Measurements from ENCODE around the gene RIPK1.
"Not testable (repeated sequence)": the region's sequence is repeated elsewhere in the genome, so short reads cannot be mapped to it uniquely, and the experiment has no call there.

The RIPK1 gene

GRCh38 chr6:3063733-3064700 is 4.3 kb upstream of the RIPK1 start:
- DNase-seq (ENCODE audit: low spot score), result peak; percentile 95
- TF ChIP-seq, protein P1, sequence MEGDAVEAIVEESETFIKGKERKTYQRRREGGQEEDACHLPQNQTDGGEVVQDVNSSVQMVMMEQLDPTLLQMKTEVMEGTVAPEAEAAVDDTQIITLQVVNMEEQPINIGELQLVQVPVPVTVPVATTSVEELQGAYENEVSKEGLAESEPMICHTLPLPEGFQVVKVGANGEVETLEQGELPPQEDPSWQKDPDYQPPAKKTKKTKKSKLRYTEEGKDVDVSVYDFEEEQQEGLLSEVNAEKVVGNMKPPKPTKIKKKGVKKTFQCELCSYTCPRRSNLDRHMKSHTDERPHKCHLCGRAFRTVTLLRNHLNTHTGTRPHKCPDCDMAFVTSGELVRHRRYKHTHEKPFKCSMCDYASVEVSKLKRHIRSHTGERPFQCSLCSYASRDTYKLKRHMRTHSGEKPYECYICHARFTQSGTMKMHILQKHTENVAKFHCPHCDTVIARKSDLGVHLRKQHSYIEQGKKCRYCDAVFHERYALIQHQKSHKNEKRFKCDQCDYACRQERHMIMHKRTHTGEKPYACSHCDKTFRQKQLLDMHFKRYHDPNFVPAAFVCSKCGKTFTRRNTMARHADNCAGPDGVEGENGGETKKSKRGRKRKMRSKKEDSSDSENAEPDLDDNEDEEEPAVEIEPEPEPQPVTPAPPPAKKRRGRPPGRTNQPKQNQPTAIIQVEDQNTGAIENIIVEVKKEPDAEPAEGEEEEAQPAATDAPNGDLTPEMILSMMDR (IDR thresholded peaks at IDR 0.05; ENCODE audit: extremely low read depth, missing control alignments), result no peak

DNA sequence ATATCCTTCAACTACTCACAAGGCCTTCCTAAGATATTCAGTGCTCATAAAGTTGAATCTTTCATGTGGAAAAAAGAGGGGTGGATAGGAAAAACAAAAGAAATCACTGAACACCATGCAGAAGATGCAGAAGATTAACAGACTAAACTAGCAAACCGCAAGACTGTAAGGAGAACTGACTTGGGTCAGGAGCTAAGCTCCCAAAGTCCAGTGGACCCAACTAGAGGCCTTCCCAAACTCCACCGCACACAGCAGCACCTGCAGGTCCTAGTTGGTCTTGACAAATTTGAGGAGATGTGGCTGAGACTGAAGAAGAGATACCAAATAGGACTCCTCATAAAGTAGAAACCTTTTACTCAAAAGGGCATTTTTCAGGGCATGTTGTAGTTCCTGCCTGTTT is 3.3 kb downstream of the RIPK1 start:
- TF ChIP-seq, protein P1 (IDR thresholded peaks at IDR 0.05; ENCODE audit: extremely low read depth, missing control alignments), result no peak
- DNase-seq (ENCODE audit: low spot score), result no peak

DNA sequence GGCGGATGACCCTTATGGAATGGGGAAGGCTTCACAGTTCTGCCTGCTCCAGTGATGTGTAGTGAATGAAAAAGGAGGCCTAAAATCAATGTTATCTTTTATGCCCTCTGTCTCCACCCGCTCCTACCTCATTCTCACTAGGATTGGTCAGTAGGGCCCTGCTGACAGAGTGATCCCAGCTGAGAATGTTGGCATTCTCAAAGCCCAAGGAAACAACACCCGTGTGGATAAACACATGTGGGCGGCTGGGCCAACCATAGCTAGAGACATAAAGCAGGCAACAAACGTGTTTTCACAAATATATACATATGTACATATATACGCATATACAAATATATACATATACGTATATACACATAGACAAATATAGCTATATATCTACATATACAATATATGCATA is 4.5 kb downstream of the RIPK1 start:
- no peak for DNase-seq (ENCODE audit: low spot score)
- TF ChIP-seq, protein P1 (IDR thresholded peaks at IDR 0.05; ENCODE audit: extremely low read depth, missing control alignments), result no peak

GRCh38 chr6:3073382-3073781 is 5.1 kb downstream of the RIPK1 start:
- no peak for DNase-seq (ENCODE audit: low spot score)
- TF ChIP-seq, protein P1 (IDR thresholded peaks at IDR 0.05; ENCODE audit: extremely low read depth, missing control alignments), result no peak

GRCh38 chr6:3075772-3076113 is 7.4 kb downstream of the RIPK1 start:
- no peak for DNase-seq (ENCODE audit: low spot score)
- TF ChIP-seq, protein P1 (IDR thresholded peaks at IDR 0.05; ENCODE audit: extremely low read depth, missing control alignments), result no peak

DNA sequence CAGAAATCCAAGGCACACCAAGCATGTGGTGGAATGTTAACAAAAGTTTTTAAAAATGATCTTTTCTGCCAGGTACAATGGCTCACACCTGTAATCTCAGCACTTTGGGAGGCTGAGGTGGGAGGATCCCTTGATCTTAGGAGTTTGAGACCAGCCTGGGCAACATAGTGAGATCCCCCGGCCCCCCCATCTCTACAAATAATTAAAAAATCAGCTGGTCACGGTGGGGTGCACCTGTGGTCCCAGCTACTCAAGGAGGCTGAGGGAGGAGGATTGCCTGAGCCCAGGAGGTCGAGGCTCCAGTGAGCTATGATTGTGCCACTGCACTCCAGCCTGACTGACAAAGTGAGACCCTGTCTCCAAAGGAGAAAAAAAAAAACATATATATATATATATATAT is 8.0 kb downstream of the RIPK1 start:
- TF ChIP-seq, protein P1 (IDR thresholded peaks at IDR 0.05; ENCODE audit: extremely low read depth, missing control alignments), result no peak
- no peak for DNase-seq (ENCODE audit: low spot score)

DNA sequence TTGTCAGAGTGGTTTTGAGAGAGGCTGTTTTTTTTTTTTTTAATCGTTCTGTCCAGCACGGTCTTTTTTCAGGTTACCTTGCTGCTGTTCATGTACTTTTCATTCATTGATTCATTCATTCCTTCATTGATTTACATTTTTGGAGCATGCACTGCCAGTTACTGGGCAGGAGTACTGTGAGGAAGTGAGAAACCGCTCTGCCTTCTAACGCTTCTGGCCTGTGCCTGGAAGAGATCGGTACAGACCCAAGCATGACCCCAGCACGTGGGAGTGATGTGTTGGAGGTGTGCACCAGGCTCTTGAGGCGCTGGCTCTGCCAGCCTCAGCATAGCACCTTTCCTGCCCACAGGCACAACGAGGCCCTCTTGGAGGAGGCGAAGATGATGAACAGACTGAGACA is 9.1 kb downstream of the RIPK1 start:
- TF ChIP-seq, protein P1 (IDR thresholded peaks at IDR 0.05; ENCODE audit: extremely low read depth, missing control alignments), result no peak
- DNase-seq (ENCODE audit: low spot score), result no peak

GRCh38 chr6:3078952-3079351 is 10.7 kb downstream of the RIPK1 start:
- not testable (repeated sequence) for DNase-seq (ENCODE audit: low spot score)
